ENCODE data around the gene ZFYVE28.

DNA sequence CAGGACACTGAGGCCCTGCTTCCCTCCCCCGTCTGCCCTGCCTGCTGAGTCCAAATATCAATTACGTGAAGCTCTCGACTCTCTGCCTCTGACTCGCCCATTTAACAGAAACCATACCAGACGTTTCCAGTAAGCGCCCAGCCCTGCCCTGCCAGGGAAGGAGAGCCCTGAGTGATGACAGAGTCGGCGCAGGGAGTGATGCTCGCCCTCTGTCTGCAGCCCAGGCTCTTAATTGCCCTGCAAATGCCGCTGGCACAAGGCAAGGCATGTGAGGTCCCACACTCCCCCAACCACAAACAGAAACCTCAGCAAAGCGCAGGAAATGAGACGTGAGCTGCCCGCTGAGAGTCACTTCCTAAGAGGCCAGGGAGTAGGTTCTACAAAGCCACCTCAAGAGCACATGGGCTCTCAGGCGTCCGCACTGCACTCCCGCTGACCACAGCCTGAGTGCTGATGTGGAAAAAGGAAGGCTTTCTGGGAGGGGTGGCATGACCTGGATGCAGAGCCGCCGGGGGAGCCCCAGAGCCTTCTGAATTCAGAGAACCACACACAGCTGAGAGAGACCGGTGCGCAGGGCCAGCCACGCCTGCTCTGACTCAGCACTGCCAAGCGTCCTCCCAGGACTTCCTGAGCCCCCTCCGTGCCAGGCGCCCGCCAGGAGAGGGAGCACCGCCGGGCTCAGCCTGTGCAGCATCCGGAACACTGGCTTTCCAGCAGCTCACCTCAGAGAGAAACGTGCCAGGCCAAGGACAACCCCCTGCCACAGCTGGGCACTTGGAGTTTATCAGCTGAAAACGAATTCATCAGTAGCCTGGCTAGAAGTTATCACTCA is 5.3 kb downstream of the ZFYVE28 start:
- no peak for TF ChIP-seq SUZ12 (IDR thresholded peaks at IDR 0.05; ENCODE audit: low read length)
- TF ChIP-seq RAD21 (IDR thresholded peaks at IDR 0.05 in 1 of 2, conservative IDR thresholded peaks at IDR 0.05 in 1 of 2; ENCODE audit: low read depth in 2 of 2, low read length in 2 of 2), result peak in 1 of 2 experiments; percentile 50; a peak in 3 of 4 replicates

Data from H1 (cell line).